Measurements from ENCODE around the gene MOB3C. TPM values are rescaled to one million over a fixed set of nuclear protein-coding genes. Genes with fewer than 3 reads are reported as not detected.
A peak's percentile ranks its signal among the peaks of the same experiment; 100 is the strongest.

The MOB3C gene
- total RNA-seq, 1 donor from 2014 or later: 14.1 TPM

DNA sequence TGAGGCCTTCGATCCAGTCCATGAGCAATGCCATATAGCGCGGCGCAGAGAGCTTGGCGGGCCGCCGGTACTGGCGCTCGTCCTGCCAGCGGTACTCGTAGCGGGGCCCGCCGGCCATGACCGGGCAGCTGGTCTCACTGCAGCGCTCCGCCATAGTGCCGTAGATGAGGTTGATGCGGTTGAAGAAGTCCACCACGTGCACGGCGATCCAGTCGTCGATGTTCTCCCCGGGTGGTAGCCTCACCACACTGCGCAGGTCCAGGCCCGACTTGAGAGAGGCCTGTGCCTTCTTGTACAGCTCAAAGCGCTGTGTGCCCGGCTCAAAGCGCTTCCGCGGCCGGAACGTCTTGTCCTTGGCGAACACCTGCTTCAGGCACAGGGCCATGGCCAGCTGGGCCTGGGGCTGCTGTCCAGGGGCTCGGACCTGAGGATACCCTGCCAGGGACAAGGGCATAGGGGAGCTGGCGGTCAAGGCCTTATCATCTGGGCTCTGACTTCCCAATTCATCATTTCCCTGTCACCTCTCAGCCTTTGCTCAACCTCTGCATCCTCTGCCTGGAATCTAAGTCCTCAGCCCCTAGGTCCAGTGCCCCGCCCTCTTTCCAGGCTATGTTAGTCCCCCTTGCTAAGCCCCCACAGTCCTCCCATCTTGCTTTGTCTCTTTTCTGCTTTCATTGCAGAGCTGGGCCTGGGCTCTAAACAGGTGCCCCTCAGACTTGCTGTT, 3.5 kb downstream of the MOB3C start:
- H3K4me1 ChIP-seq (ENCODE audit: control insufficient read depth in 3 of 3, insufficient read depth in 3 of 3, low read length in 3 of 3): peaks cover 55 to 67% (median 63%) of the 10 kb centered on the region in 3 donors
- peak overlapping the region; percentile 52 to 65 (median 56) for H3K4me3 ChIP-seq (ENCODE audit: low read length in 3 of 3)
- H3K9ac ChIP-seq (ENCODE audit: low read depth in 1 of 3, low read length in 3 of 3): peak overlapping the region; percentile 36 to 76 (median 52)
- peak overlapping the region; percentile 90 for H3K27ac ChIP-seq (ENCODE audit: low read depth, low read length)
- peaks cover 19 to 30% (median 23%) of the 10 kb centered on the region in 3 donors for H3K36me3 ChIP-seq (ENCODE audit: control insufficient read depth in 3 of 3, insufficient read depth in 3 of 3, low read length in 3 of 3)
- no peaks in the 10 kb centered on the region for H3K27me3 ChIP-seq (ENCODE audit: control insufficient read depth in 3 of 3, insufficient read depth in 3 of 3, low read length in 3 of 3)
- H3K9me3 ChIP-seq (ENCODE audit: control insufficient read depth in 3 of 3, low read length in 3 of 3): no peaks in the 10 kb centered on the region

DNA sequence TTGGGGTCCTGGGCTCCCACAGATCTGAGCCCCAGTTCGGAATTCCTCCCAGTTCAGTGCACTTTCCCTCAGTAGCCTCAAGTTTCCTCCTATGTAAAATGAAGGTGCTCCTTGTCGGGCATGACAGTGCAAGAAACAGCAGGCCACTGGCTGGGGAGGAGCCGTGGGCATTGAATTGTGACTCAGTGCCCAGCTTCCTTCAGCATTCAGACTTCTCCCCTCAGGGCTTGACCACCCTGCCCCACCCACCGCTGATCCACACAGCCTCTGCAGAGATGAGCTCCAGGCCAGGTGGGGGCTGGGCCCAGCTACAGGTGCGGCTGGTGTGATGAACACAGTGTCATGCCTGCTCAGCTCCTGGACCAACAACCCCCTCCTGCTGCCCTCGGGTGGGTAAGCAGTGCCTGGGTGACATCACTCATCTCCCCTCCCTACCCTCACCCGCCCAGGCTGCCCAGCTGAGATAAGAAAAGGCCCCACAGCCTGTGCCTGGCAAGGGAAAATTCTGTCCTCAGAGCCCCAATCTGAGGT, 4.9 kb downstream of the MOB3C start:
- Histone ChIP-seq H3K9me3 (ENCODE audit: control insufficient read depth in 3 of 3, low read length in 3 of 3) (no peaks in the 10 kb centered on the region), H3K27me3 (ENCODE audit: control insufficient read depth in 3 of 3, insufficient read depth in 3 of 3, low read length in 3 of 3) (no peaks in the 10 kb centered on the region), H3K4me1 (ENCODE audit: control insufficient read depth in 3 of 3, insufficient read depth in 3 of 3, low read length in 3 of 3) (peaks cover 61 to 67% (median 64%) of the 10 kb centered on the region in 3 donors), H3K36me3 (ENCODE audit: control insufficient read depth in 3 of 3, insufficient read depth in 3 of 3, low read length in 3 of 3) (peaks cover 22 to 35% (median 26%) of the 10 kb centered on the region in 3 donors), H3K27ac (ENCODE audit: low read depth, low read length) (peak overlapping the region; percentile 52), H3K9ac (ENCODE audit: low read depth in 1 of 3, low read length in 3 of 3) (peak overlapping the region; percentile 29 to 57 (median 55)), H3K4me3 (ENCODE audit: low read length in 3 of 3) (peak overlapping the region in 2 of 3 donors; percentile 55 to 61)

DNA sequence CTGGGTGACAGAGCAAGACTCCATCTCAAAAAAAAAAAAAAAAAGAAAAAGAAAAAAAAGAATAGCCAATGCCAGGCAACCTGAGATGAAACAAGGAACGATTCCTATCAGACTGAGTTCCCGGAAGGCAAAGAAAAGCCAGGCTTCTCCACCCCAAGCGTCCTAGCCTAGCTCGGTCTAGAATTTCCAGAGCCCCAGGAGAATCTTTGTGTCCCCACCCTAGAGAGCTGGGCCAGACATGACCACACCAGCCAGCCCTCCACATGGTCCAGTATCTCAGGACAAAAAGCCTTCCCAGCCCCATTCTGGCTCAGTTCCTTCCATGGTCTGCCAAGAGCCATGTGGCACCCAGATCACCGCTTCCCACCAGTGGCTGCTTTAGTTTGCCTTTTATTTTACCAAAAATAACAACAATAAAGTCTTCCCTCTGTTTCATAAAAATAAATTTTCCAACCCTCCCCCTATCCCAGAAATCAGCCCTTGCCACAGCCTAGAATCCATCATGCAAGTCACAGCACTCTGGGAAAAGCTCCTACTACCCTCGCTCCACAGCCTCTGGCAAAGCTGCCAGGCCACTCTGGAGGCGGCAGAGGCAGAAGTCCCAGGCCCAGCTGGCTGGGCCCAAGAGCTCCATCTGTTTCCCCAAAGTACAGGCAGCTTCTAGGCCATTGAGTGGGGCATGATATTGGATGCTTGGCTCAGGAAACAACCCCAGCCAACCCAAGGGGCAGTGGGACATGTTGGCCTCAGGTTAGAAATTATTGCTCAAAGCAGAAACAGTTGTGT, 9.1 kb downstream of the MOB3C start:
- Histone ChIP-seq H3K27me3 (ENCODE audit: control insufficient read depth in 3 of 3, insufficient read depth in 3 of 3, low read length in 3 of 3) (no peaks in the 10 kb centered on the region), H3K9ac (ENCODE audit: low read depth in 1 of 3, low read length in 3 of 3) (peak overlapping the region in 1 of 3 donors; percentile 10), H3K4me1 (ENCODE audit: control insufficient read depth in 3 of 3, insufficient read depth in 3 of 3, low read length in 3 of 3) (peaks cover 51 to 60% (median 55%) of the 10 kb centered on the region in 3 donors), H3K27ac (ENCODE audit: low read depth, low read length) (no peak overlapping the region), H3K4me3 (ENCODE audit: low read length in 3 of 3) (no peak overlapping the region), H3K36me3 (ENCODE audit: control insufficient read depth in 3 of 3, insufficient read depth in 3 of 3, low read length in 3 of 3) (peaks cover 22 to 33% (median 23%) of the 10 kb centered on the region in 3 donors), H3K9me3 (ENCODE audit: control insufficient read depth in 3 of 3, low read length in 3 of 3) (no peaks in the 10 kb centered on the region)

DNA sequence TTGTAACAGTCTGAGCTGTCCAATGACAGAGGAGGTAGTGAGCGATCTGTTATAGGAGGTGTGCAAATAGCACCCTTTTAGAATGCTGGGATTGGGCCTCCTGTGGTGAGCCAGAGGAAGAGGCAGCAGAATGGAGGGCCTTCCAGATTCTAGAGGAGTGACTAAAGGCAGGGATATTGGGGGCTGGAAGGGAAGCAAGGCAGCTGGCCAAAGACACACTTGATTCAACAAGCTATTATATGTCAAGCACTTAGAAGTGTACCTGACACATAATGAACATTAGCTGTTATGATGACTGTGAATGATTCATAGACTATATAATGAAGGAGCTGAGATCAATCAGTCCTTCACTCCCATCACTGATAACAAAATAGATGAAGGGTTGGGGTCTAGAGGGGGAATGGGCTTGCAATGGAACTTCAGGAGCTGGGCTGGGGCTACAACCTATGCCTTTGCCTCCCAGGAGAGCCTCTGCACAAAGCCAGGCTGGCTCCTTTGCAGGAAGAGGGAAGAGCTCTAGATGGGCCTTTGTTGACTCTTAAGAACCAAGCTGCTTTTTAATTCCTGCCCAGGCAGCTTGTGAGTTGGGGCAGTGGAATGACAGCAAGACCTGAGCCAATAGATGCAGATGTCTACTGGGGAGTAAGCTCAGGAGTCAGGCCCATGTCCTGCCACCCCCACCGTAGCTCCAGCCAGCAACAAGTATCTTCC, 10.2 kb downstream of the MOB3C start:
- peaks cover 48 to 56% (median 50%) of the 10 kb centered on the region in 3 donors for H3K4me1 ChIP-seq (ENCODE audit: control insufficient read depth in 3 of 3, insufficient read depth in 3 of 3, low read length in 3 of 3)
- H3K9ac ChIP-seq (ENCODE audit: low read depth in 1 of 3, low read length in 3 of 3): no peak overlapping the region
- H3K4me3 ChIP-seq (ENCODE audit: low read length in 3 of 3): no peak overlapping the region
- no peaks in the 10 kb centered on the region for H3K27me3 ChIP-seq (ENCODE audit: control insufficient read depth in 3 of 3, insufficient read depth in 3 of 3, low read length in 3 of 3)
- H3K27ac ChIP-seq (ENCODE audit: low read depth, low read length): no peak overlapping the region
- no peaks in the 10 kb centered on the region for H3K9me3 ChIP-seq (ENCODE audit: control insufficient read depth in 3 of 3, low read length in 3 of 3)
- peaks cover 22 to 26% (median 23%) of the 10 kb centered on the region in 3 donors for H3K36me3 ChIP-seq (ENCODE audit: control insufficient read depth in 3 of 3, insufficient read depth in 3 of 3, low read length in 3 of 3)

DNA sequence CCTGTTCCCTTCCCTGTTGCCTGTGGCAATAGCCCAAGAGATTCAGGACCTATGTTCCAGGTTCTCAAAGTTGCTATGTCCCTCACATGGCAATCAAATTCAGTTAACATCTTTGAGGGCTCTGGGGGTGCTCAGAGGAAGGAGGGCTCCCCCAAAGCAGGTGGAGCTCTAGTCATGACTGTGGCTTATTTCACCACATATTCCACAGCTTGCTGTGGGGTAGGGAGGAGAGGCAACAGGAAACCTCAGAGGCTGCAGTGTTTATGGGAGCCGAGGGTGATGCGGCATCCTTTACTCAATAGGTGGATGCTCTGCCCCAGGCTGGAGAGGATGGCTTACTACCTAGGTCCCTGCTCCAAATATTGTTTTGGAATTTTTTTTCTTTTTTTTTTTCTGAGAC, 11.4 kb downstream of the MOB3C start:
- Histone ChIP-seq H3K9me3 (ENCODE audit: control insufficient read depth in 3 of 3, low read length in 3 of 3) (no peaks in the 10 kb centered on the region), H3K9ac (ENCODE audit: low read depth in 1 of 3, low read length in 3 of 3) (peak overlapping the region in 1 of 3 donors; percentile 98), H3K27ac (ENCODE audit: low read depth, low read length) (no peak overlapping the region), H3K4me1 (ENCODE audit: control insufficient read depth in 3 of 3, insufficient read depth in 3 of 3, low read length in 3 of 3) (peaks cover 44 to 55% (median 46%) of the 10 kb centered on the region in 3 donors), H3K4me3 (ENCODE audit: low read length in 3 of 3) (no peak overlapping the region), H3K36me3 (ENCODE audit: control insufficient read depth in 3 of 3, insufficient read depth in 3 of 3, low read length in 3 of 3) (peaks cover 22 to 25% (median 23%) of the 10 kb centered on the region in 3 donors), H3K27me3 (ENCODE audit: control insufficient read depth in 3 of 3, insufficient read depth in 3 of 3, low read length in 3 of 3) (no peaks in the 10 kb centered on the region)

DNA sequence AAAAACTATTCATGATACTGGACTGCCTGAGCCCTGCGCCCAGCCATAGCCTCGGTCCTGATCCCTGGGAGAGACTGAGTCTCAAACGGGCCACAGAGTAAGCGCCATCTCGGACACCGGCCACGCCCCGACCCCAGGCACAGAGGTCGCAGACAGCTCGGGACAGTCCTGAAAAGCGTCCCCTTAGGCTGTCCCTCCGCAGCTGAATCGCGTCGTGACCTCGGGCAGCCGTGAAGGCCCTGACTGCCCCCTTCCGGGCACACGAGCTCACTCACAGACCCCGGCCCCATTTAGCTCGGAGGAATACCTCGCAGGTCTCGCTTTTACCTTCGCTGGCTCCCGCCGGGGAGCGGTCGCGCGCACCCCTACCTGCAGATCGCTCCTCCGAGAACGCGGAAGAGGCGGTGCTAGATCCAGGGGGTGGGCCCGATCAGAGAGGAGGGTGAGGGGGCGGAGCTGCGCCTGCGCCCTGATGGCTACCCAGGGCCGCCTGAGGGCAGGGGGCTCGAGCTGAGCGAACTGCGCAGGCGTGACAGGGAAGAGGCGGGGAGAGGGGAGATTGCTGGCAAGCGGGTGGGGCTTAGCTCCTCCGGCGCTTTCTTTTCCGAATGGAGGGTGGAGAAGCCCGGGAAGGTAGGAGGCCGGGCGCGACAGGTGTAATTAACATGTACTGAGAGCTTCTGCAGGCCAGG, 12.6 kb downstream of the MOB3C start, which contains the start of gene MKNK1:
Gene MKNK1, minus strand, starts transcription at position 411 of the 692 bp plus-strand sequence. CDS start 20,941 bp downstream, outside the sequence.
- H3K4me1 ChIP-seq (ENCODE audit: control insufficient read depth in 3 of 3, insufficient read depth in 3 of 3, low read length in 3 of 3): peaks cover 46 to 62% (median 55%) of the 10 kb centered on the region in 3 donors
- H3K4me3 ChIP-seq (ENCODE audit: low read length in 3 of 3): peak within 1 kb of the TSS; percentile 89 to 98 (median 98)
- H3K9ac ChIP-seq (ENCODE audit: low read depth in 1 of 3, low read length in 3 of 3): peak within 1 kb of the TSS; percentile 90 to 98 (median 92)
- H3K36me3 ChIP-seq (ENCODE audit: control insufficient read depth in 3 of 3, insufficient read depth in 3 of 3, low read length in 3 of 3): peaks cover 12 to 14% (median 12%) of the 10 kb centered on the region in 3 donors
- H3K27me3 ChIP-seq (ENCODE audit: control insufficient read depth in 3 of 3, insufficient read depth in 3 of 3, low read length in 3 of 3): no peaks in the 10 kb centered on the region
- no peaks in the 10 kb centered on the region for H3K9me3 ChIP-seq (ENCODE audit: control insufficient read depth in 3 of 3, low read length in 3 of 3)
- H3K27ac ChIP-seq (ENCODE audit: low read depth, low read length): peak within 1 kb of the TSS; percentile 70

DNA sequence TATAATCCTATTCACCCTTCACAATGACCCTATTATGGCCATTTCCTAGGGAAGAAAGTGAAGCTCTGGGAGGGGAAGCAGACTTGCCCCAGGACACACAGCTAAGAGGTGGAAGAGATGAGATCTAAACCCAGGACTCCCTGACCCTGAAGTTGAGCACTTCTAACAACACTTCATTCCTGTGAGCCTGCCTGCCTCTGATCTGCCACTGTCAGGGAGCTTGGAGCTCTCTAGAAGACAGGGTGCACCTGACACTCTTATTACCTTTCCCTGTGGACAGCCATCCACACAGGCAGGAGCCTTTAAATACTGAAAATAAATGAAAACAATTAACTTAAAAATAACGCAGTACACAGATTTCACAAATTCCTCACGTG, 13.1 kb downstream of the MOB3C start:
- Histone ChIP-seq H3K4me1 (ENCODE audit: control insufficient read depth in 3 of 3, insufficient read depth in 3 of 3, low read length in 3 of 3) (peaks cover 47 to 65% (median 59%) of the 10 kb centered on the region in 3 donors), H3K4me3 (ENCODE audit: low read length in 3 of 3) (peak overlapping the region; percentile 89 to 98 (median 98)), H3K36me3 (ENCODE audit: control insufficient read depth in 3 of 3, insufficient read depth in 3 of 3, low read length in 3 of 3) (peaks cover 6 to 9% (median 6%) of the 10 kb centered on the region in 3 donors), H3K27me3 (ENCODE audit: control insufficient read depth in 3 of 3, insufficient read depth in 3 of 3, low read length in 3 of 3) (no peaks in the 10 kb centered on the region), H3K9ac (ENCODE audit: low read depth in 1 of 3, low read length in 3 of 3) (peak overlapping the region; percentile 90 to 98 (median 92)), H3K9me3 (ENCODE audit: control insufficient read depth in 3 of 3, low read length in 3 of 3) (no peaks in the 10 kb centered on the region), H3K27ac (ENCODE audit: low read depth, low read length) (peak overlapping the region; percentile 70)

DNA sequence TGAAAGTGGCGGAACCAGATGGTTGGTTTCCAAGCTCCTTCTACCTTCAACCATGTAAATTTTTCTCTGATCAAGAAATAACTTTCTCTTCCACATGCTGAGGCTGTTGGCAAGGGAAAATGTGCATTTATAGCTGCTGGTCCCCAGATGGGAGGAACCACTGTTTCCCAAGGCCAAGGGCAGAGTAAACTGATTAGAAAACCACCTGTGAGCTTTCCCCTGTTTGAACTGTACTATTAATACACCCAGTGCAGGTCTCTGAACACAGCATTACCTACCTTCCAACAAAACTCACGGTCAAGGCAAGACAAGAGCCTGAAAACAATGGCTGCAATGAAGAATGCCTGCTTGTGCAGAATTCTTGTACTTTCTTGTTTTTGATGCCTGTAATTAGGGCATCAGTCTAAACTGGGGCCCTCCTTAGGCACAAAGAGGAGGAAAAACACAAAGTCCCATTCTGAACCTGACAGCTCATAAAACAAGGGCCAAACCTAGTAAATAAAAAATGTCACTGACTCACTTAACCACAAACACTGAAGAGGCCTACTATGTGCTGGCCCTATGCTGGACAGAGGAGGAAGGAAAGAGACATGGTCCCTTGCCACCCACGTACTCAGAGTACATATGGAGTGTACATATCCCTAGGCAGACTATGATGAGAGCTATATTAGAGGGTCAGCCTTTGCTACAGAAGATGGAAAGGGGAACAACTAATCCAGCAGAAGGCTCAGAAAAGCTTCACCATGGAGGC, 15.2 kb downstream of the MOB3C start:
- H3K4me1 ChIP-seq (ENCODE audit: control insufficient read depth in 3 of 3, insufficient read depth in 3 of 3, low read length in 3 of 3): peaks cover 32 to 50% (median 45%) of the 10 kb centered on the region in 3 donors
- no peak overlapping the region for H3K27ac ChIP-seq (ENCODE audit: low read depth, low read length)
- H3K9ac ChIP-seq (ENCODE audit: low read depth in 1 of 3, low read length in 3 of 3): no peak overlapping the region

More for the DNA sequence above, 15.2 kb downstream of the MOB3C start:
- Histone ChIP-seq H3K9me3 (ENCODE audit: control insufficient read depth in 3 of 3, low read length in 3 of 3) (no peaks in the 10 kb centered on the region), H3K4me3 (ENCODE audit: low read length in 3 of 3) (no peak overlapping the region), H3K27me3 (ENCODE audit: control insufficient read depth in 3 of 3, insufficient read depth in 3 of 3, low read length in 3 of 3) (no peaks in the 10 kb centered on the region), H3K36me3 (ENCODE audit: control insufficient read depth in 3 of 3, insufficient read depth in 3 of 3, low read length in 3 of 3) (no peaks in the 10 kb centered on the region)
